Skeletal muscle satellite cell (primary cell): ENCODE data around the gene ITIH2.
"Not testable (repeated sequence)": the region's sequence is repeated elsewhere in the genome, so short reads cannot be mapped to it uniquely, and the experiment has no call there.

Experiments used
- H3K27me3 ChIP-seq: 2 replicates; pipeline ENCODE4 v1.7.0; 2013; ENCODE audit warnings: low read length; ENCODE audit not compliant: control insufficient read depth, insufficient read depth
- H3K36me3 ChIP-seq: 2 replicates; pipeline ENCODE4 v1.7.0; 2013; ENCODE audit warnings: mild to moderate bottlenecking, control low read depth, low read length; ENCODE audit not compliant: insufficient read depth
- H3K4me1 ChIP-seq: 2 replicates; pipeline ENCODE4 v1.7.0; 2013; ENCODE audit warnings: low read length; ENCODE audit not compliant: control insufficient read depth, insufficient read depth
- H3K4me2 ChIP-seq: 2 replicates; pipeline ENCODE4 v1.7.0; 2013; ENCODE audit warnings: mild to moderate bottlenecking, low read length
- H3K4me3 ChIP-seq: 2 replicates; pipeline ENCODE4 v1.7.0; 2013; ENCODE audit warnings: low read length
- H3K9ac ChIP-seq: 2 replicates; pipeline ENCODE4 v1.7.0; 2013; ENCODE audit warnings: mild to moderate bottlenecking, low read depth, low read length, moderate library complexity
- H3K9me3 ChIP-seq: replicated peaks from 2 replicates; pipeline ENCODE4 v1.7.0; 2013; ENCODE audit warnings: mild to moderate bottlenecking, control low read depth, low read length

The ITIH2 gene

GRCh38 chr10:7756360-7756992, 53.4 kb downstream of the ITIH2 start:
- Histone ChIP-seq H3K4me3 (no peak overlapping the region), H3K4me2 (no peak overlapping the region), H3K9ac (no peak overlapping the region), H3K9me3 (no peaks in the 10 kb centered on the region), H3K4me1 (no peaks in the 10 kb centered on the region), H3K27me3 (no peaks in the 10 kb centered on the region), H3K36me3 (peaks cover 67% of the 10 kb centered on the region)

- Histone ChIP-seq H3K27me3 (no peaks in the 10 kb centered on the region), H3K9me3 (no peaks in the 10 kb centered on the region), H3K9ac (no peak overlapping the region), H3K36me3 (peaks cover 60% of the 10 kb centered on the region), H3K4me2 (no peak overlapping the region), H3K4me3 (no peak overlapping the region), H3K4me1 (peaks cover 14% of the 10 kb centered on the region)
These were observed 60.8 kb downstream of the ITIH2 start for GRCh38 chr10:7763929-7764328.

- Histone ChIP-seq H3K4me1 (peaks cover 14% of the 10 kb centered on the region), H3K36me3 (peaks cover 64% of the 10 kb centered on the region), H3K4me2 (no peak overlapping the region), H3K9ac (no peak overlapping the region), H3K9me3 (no peaks in the 10 kb centered on the region), H3K27me3 (no peaks in the 10 kb centered on the region), H3K4me3 (no peak overlapping the region)
These were observed 63.1 kb downstream of the ITIH2 start for GRCh38 chr10:7766241-7766640.

GRCh38 chr10:7767209-7767608, 64.1 kb downstream of the ITIH2 start:
- Histone ChIP-seq H3K4me3 (no peak overlapping the region), H3K9me3 (no peaks in the 10 kb centered on the region), H3K36me3 (peaks cover 65% of the 10 kb centered on the region), H3K9ac (no peak overlapping the region), H3K4me1 (peaks cover 14% of the 10 kb centered on the region), H3K4me2 (no peak overlapping the region), H3K27me3 (no peaks in the 10 kb centered on the region)

GRCh38 chr10:7768417-7768816, 65.3 kb downstream of the ITIH2 start:
- no peak overlapping the region for H3K4me2 ChIP-seq
- no peak overlapping the region for H3K4me3 ChIP-seq
- H3K4me1 ChIP-seq, result peaks cover 14% of the 10 kb centered on the region
- H3K9me3 ChIP-seq, result no peaks in the 10 kb centered on the region
- H3K27me3 ChIP-seq, result no peaks in the 10 kb centered on the region
- peaks cover 64% of the 10 kb centered on the region for H3K36me3 ChIP-seq
- H3K9ac ChIP-seq, result no peak overlapping the region

- Histone ChIP-seq H3K4me2 (no peak overlapping the region), H3K27me3 (no peaks in the 10 kb centered on the region), H3K4me3 (no peak overlapping the region), H3K36me3 (peaks cover 69% of the 10 kb centered on the region), H3K4me1 (no peaks in the 10 kb centered on the region), H3K9ac (no peak overlapping the region), H3K9me3 (no peaks in the 10 kb centered on the region)
These were observed 71.0 kb downstream of the ITIH2 start for GRCh38 chr10:7773845-7774801.

- Histone ChIP-seq H3K4me1 (no peaks in the 10 kb centered on the region), H3K27me3 (no peaks in the 10 kb centered on the region), H3K36me3 (peaks cover 68% of the 10 kb centered on the region), H3K9me3 (no peaks in the 10 kb centered on the region), H3K9ac (no peak overlapping the region), H3K4me2 (no peak overlapping the region), H3K4me3 (no peak overlapping the region)
These were observed 73.7 kb downstream of the ITIH2 start for GRCh38 chr10:7776777-7777176.

- not testable (repeated sequence) for H3K9ac ChIP-seq, H3K9me3 ChIP-seq, H3K4me2 ChIP-seq, H3K4me3 ChIP-seq, H3K27me3 ChIP-seq
- peaks cover 12% of the 10 kb centered on the region for H3K4me1 ChIP-seq
- peaks cover 33% of the 10 kb centered on the region for H3K36me3 ChIP-seq
These were observed 79.1 kb downstream of the ITIH2 start for GRCh38 chr10:7782194-7782593.

GRCh38 chr10:7786430-7786829, 83.3 kb downstream of the ITIH2 start:
- H3K9me3 ChIP-seq, result no peaks in the 10 kb centered on the region
- H3K4me1 ChIP-seq, result peaks cover 27% of the 10 kb centered on the region
- H3K9ac ChIP-seq, result peak overlapping the region; percentile 97
- H3K4me3 ChIP-seq, result peak overlapping the region; percentile 93
- no peaks in the 10 kb centered on the region for H3K36me3 ChIP-seq
- H3K27me3 ChIP-seq, result no peaks in the 10 kb centered on the region
- peak overlapping the region; percentile 91 for H3K4me2 ChIP-seq

GRCh38 chr10:7787150-7787856, 84.2 kb downstream of the ITIH2 start:
- H3K9me3 ChIP-seq, result no peaks in the 10 kb centered on the region
- H3K4me2 ChIP-seq, result peak overlapping the region; percentile 91
- H3K9ac ChIP-seq, result peak overlapping the region; percentile 97
- peaks cover 29% of the 10 kb centered on the region for H3K4me1 ChIP-seq
- H3K36me3 ChIP-seq, result no peaks in the 10 kb centered on the region
- H3K4me3 ChIP-seq, result peak overlapping the region; percentile 93
- H3K27me3 ChIP-seq, result no peaks in the 10 kb centered on the region

GRCh38 chr10:7787857-7788638, 84.9 kb downstream of the ITIH2 start, which contains the start of the genes ATP5F1C and KIN:
Gene ATP5F1C, plus strand, starts transcription at chr10:7788177. Its CDS starts 31 bp downstream, at chr10:7788208.
Gene KIN, minus strand, starts transcription at chr10:7787993. Its CDS starts 60 bp downstream, at chr10:7787933.
- H3K36me3 ChIP-seq, result no peaks in the 10 kb centered on the region
- H3K9me3 ChIP-seq, result no peaks in the 10 kb centered on the region
- peaks cover 36% of the 10 kb centered on the region for H3K4me1 ChIP-seq
- peak within 1 kb of the TSS; percentile 93 for H3K4me3 ChIP-seq
- H3K9ac ChIP-seq, result peak within 1 kb of the TSS; percentile 97
- H3K27me3 ChIP-seq, result no peaks in the 10 kb centered on the region
- peak within 1 kb of the TSS; percentile 96 for H3K4me2 ChIP-seq
